Tibial nerve (tissue), 3 donors: ENCODE data around the gene RAB30.

Experiments
- CTCF ChIP-seq, 5 experiments: fragments of 200-600 bp in 3 of 5; fragments of 450-650 bp in 2 of 5; sonication (generic) in 3 of 5; IDR thresholded peaks; one replicate each; pipeline ENCODE4 v1.5.1; 2016 to 2019; ENCODE audit warnings: antibody characterized with exemption in 5 of 5, mild to moderate bottlenecking in 3 of 5, moderate library complexity in 2 of 5
- POLR2A ChIP-seq, 2 donors: fragments of 450-650 bp; IDR thresholded peaks; one replicate each; pipeline ENCODE4 v1.6.1; 2017; ENCODE audit warnings: antibody characterized with exemption in 2 of 2, mild to moderate bottlenecking in 2 of 2, moderate library complexity in 2 of 2

- TF ChIP-seq CTCF (IDR thresholded peaks at IDR 0.05) = no peak
- no peak for TF ChIP-seq POLR2A (IDR thresholded peaks at IDR 0.05)
Measured at GRCh38 chr11:83056611-83057010, 15.1 kb downstream of the RAB30 start.
